Measurements from ENCODE around the gene FBN1.

FBN1 gene

GRCh38 chr15:48556159-48556897, 89.2 kb downstream of the FBN1 start:
- DNase-seq (ENCODE audit: low read depth, low spot score) = no peak

GRCh38 chr15:48555241-48555881, 90.1 kb downstream of the FBN1 start:
- no peak for DNase-seq (ENCODE audit: low read depth, low spot score)

- no peak for DNase-seq (ENCODE audit: low read depth, low spot score)
Measured at GRCh38 chr15:48554112-48554511, 91.4 kb downstream of the FBN1 start.

- no peak for DNase-seq (ENCODE audit: low read depth, low spot score)
Measured at GRCh38 chr15:48553559-48553958, 92.0 kb downstream of the FBN1 start.

- DNase-seq (ENCODE audit: low read depth, low spot score) = no peak
Measured at GRCh38 chr15:48550822-48551525, 94.5 kb downstream of the FBN1 start.

- no peak for DNase-seq (ENCODE audit: low read depth, low spot score)
Measured at GRCh38 chr15:48548455-48548854, 97.1 kb downstream of the FBN1 start.

- no peak for DNase-seq (ENCODE audit: low read depth, low spot score)
Measured at GRCh38 chr15:48547286-48547685, 98.2 kb downstream of the FBN1 start.

- DNase-seq (ENCODE audit: low read depth, low spot score) = no peak
Measured at GRCh38 chr15:48546296-48546695, 99.2 kb downstream of the FBN1 start.

- no peak for DNase-seq (ENCODE audit: low read depth, low spot score)
Measured at GRCh38 chr15:48544778-48545177, 100.7 kb downstream of the FBN1 start.

- DNase-seq (ENCODE audit: low read depth, low spot score) = no peak
Measured at GRCh38 chr15:48541341-48542278, 103.9 kb downstream of the FBN1 start.

- no peak for DNase-seq (ENCODE audit: low read depth, low spot score)
Measured at GRCh38 chr15:48540756-48541155, 104.8 kb downstream of the FBN1 start.

- DNase-seq (ENCODE audit: low read depth, low spot score) = no peak
Measured at GRCh38 chr15:48538941-48539340, 106.6 kb downstream of the FBN1 start.

- DNase-seq (ENCODE audit: low read depth, low spot score) = no peak
Measured at GRCh38 chr15:48537271-48538113, 108.0 kb downstream of the FBN1 start.

- DNase-seq (ENCODE audit: low read depth, low spot score) = no peak
Measured at GRCh38 chr15:48536681-48537091, 108.8 kb downstream of the FBN1 start.

- DNase-seq (ENCODE audit: low read depth, low spot score) = no peak
Measured at GRCh38 chr15:48533982-48534381, 111.5 kb downstream of the FBN1 start.

GRCh38 chr15:48532946-48533345, 112.6 kb downstream of the FBN1 start:
- no peak for DNase-seq (ENCODE audit: low read depth, low spot score)

- no peak for DNase-seq (ENCODE audit: low read depth, low spot score)
Measured at GRCh38 chr15:48530528-48530927, 115.0 kb downstream of the FBN1 start.

GRCh38 chr15:48528921-48529320, 116.6 kb downstream of the FBN1 start:
- DNase-seq (ENCODE audit: low read depth, low spot score) = no peak

- DNase-seq (ENCODE audit: low read depth, low spot score) = no peak
Measured at GRCh38 chr15:48527517-48527916, 118.0 kb downstream of the FBN1 start.

GRCh38 chr15:48522911-48523310, 122.6 kb downstream of the FBN1 start:
- DNase-seq (ENCODE audit: low read depth, low spot score) = no peak

- no peak for DNase-seq (ENCODE audit: low read depth, low spot score)
Measured at GRCh38 chr15:48522123-48522522, 123.4 kb downstream of the FBN1 start.

All from activated CD4-positive, CD25-positive, alpha-beta regulatory T cell treated with anti-CD3 and anti-CD28 coated beads, Interleukin-2, amount 50 U/mL, for 16 hours (primary cell).